Measurements from ENCODE around the gene AKAP13.
"Not testable (repeated sequence)": the region's sequence is repeated elsewhere in the genome, so short reads cannot be mapped to it uniquely, and the experiment has no call there.

DNA sequence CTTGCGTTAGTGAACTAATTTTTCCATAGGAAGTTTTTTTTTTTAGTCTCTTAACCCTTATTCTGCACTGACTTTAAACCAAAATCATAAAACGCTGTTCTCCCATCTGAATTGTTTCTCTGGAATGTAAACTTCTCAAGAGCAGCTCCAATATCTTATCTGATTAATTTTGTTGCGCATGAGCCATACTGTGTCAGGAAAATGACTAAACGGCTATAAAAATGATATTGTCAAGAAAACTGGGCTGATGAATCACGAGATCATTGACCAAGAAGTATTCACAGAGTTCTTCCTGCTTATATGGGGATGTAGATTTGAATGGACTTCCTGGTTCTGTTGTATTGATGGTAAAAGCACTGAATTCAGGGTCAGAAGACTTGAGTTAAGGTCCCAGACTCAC, 37.0 kb upstream of the AKAP13 start:
- TF ChIP-seq, protein P1, sequence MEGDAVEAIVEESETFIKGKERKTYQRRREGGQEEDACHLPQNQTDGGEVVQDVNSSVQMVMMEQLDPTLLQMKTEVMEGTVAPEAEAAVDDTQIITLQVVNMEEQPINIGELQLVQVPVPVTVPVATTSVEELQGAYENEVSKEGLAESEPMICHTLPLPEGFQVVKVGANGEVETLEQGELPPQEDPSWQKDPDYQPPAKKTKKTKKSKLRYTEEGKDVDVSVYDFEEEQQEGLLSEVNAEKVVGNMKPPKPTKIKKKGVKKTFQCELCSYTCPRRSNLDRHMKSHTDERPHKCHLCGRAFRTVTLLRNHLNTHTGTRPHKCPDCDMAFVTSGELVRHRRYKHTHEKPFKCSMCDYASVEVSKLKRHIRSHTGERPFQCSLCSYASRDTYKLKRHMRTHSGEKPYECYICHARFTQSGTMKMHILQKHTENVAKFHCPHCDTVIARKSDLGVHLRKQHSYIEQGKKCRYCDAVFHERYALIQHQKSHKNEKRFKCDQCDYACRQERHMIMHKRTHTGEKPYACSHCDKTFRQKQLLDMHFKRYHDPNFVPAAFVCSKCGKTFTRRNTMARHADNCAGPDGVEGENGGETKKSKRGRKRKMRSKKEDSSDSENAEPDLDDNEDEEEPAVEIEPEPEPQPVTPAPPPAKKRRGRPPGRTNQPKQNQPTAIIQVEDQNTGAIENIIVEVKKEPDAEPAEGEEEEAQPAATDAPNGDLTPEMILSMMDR (IDR thresholded peaks at IDR 0.05; ENCODE audit: control extremely low read depth in 1 of 3, insufficient read depth in 1 of 3, low read depth in 1 of 3, low read length in 3 of 3), result not testable (repeated sequence)
- TF ChIP-seq, protein P2, sequence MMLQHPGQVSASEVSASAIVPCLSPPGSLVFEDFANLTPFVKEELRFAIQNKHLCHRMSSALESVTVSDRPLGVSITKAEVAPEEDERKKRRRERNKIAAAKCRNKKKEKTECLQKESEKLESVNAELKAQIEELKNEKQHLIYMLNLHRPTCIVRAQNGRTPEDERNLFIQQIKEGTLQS (IDR thresholded peaks at IDR 0.05; ENCODE audit: insufficient read depth, low read depth, low read length), result not testable (repeated sequence)
- TF ChIP-seq POLR2AphosphoS5 (IDR thresholded peaks at IDR 0.05; ENCODE audit: low read depth, low read length); POLR2A (IDR thresholded peaks at IDR 0.05; ENCODE audit: control extremely low read depth in 1 of 2, low read depth in 2 of 2, low read length in 2 of 2); EZH2 (IDR thresholded peaks at IDR 0.05; ENCODE audit: low read depth, low read length, severe bottlenecking); SP2 (IDR thresholded peaks at IDR 0.05; ENCODE audit: low read length): not testable (repeated sequence)

Measured in H1 (cell line).